Activated B cell treated with CpG ODN at 0.5 μM for 24 hours (primary cell): ENCODE results near the gene HPSE. TPM values are rescaled to one million over a fixed set of nuclear protein-coding genes. Genes with fewer than 3 reads are reported as not detected.

Experiments
- ATAC-seq: fragments of 200-7000 bp; cut with Tn5 transposase; one replicate; pipeline ENCODE4 v1.10.0; 2021; ENCODE audit warnings: low read depth, mild to moderate bottlenecking, moderate library complexity
- CTCF ChIA-PET: fragments of 350-600 bp; sonication (Branson Sonifier 250); formaldehyde crosslinking; loops from one replicate; lab custom pipeline; 2021; ENCODE audit warnings: antibody characterized with exemption; lab: Charles Lee
- POLR2A ChIA-PET: fragments of 350-600 bp; sonication (Branson Sonifier 250); formaldehyde crosslinking; loops from one replicate; lab custom pipeline; 2021; ENCODE audit warnings: antibody characterized with exemption; lab: Charles Lee
- DNase-seq: peaks from one replicate; pipeline ENCODE4 v3.0.0; 2022
- H3K27ac Mint-ChIP-seq: one replicate; pipeline ENCODE4 v1.8.0; 2020; ENCODE audit warnings: mixed read lengths
- H3K27me3 Mint-ChIP-seq: one replicate; pipeline ENCODE4 v1.8.0; 2021; ENCODE audit warnings: mixed read lengths
- H3K36me3 Mint-ChIP-seq: one replicate; pipeline ENCODE4 v1.8.0; 2021; ENCODE audit warnings: low read depth, mixed read lengths
- H3K4me1 Mint-ChIP-seq: one replicate; pipeline ENCODE4 v1.8.0; 2021; ENCODE audit warnings: mixed read lengths
- H3K4me3 Mint-ChIP-seq: one replicate; pipeline ENCODE4 v1.8.0; 2020; ENCODE audit warnings: mild to moderate bottlenecking, mixed read lengths
- H3K9me3 Mint-ChIP-seq: one replicate; pipeline ENCODE4 v1.8.0; 2020; ENCODE audit warnings: mixed read lengths
- intact Hi-C: fragments of 100-400 bp; cut with micrococcal nuclease; formaldehyde crosslinking; loops from one replicate; pipeline ENCODE4 v1.15.1; 2024
- total RNA-seq: library from RNA; stranded (reverse); gene quantifications from 2 replicates; pipeline ENCODE4 v1.2.3, GENCODE V29; 2022
- TF ChIP-seq, protein P1 (sequence below): fragments of 200-600 bp; IDR thresholded peaks from one replicate; pipeline ENCODE4 v1.8.0; 2022; ENCODE audit warnings: antibody characterized with exemption, mild to moderate bottlenecking

HPSE gene
- total RNA-seq, 1 donor from 2014 or later: 1.5 TPM

GRCh38 chr4:83248486-83248885 lies 86.2 kb downstream of the HPSE start:
- Mint-ChIP-seq H3K36me3 (no peaks in the 10 kb centered on the region), H3K27me3 (no peaks in the 10 kb centered on the region), H3K9me3 (no peaks in the 10 kb centered on the region), H3K4me1 (peaks cover 49% of the 10 kb centered on the region), H3K4me3 (no peak overlapping the region), H3K27ac (no peak overlapping the region)
- ATAC-seq (no peak), DNase-seq (no peak)
- TF ChIP-seq, protein P1, sequence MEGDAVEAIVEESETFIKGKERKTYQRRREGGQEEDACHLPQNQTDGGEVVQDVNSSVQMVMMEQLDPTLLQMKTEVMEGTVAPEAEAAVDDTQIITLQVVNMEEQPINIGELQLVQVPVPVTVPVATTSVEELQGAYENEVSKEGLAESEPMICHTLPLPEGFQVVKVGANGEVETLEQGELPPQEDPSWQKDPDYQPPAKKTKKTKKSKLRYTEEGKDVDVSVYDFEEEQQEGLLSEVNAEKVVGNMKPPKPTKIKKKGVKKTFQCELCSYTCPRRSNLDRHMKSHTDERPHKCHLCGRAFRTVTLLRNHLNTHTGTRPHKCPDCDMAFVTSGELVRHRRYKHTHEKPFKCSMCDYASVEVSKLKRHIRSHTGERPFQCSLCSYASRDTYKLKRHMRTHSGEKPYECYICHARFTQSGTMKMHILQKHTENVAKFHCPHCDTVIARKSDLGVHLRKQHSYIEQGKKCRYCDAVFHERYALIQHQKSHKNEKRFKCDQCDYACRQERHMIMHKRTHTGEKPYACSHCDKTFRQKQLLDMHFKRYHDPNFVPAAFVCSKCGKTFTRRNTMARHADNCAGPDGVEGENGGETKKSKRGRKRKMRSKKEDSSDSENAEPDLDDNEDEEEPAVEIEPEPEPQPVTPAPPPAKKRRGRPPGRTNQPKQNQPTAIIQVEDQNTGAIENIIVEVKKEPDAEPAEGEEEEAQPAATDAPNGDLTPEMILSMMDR: no peak
- ChIA-PET CTCF (no interaction called here), POLR2A (no interaction called here)
- intact Hi-C loops: no loop called here

DNA sequence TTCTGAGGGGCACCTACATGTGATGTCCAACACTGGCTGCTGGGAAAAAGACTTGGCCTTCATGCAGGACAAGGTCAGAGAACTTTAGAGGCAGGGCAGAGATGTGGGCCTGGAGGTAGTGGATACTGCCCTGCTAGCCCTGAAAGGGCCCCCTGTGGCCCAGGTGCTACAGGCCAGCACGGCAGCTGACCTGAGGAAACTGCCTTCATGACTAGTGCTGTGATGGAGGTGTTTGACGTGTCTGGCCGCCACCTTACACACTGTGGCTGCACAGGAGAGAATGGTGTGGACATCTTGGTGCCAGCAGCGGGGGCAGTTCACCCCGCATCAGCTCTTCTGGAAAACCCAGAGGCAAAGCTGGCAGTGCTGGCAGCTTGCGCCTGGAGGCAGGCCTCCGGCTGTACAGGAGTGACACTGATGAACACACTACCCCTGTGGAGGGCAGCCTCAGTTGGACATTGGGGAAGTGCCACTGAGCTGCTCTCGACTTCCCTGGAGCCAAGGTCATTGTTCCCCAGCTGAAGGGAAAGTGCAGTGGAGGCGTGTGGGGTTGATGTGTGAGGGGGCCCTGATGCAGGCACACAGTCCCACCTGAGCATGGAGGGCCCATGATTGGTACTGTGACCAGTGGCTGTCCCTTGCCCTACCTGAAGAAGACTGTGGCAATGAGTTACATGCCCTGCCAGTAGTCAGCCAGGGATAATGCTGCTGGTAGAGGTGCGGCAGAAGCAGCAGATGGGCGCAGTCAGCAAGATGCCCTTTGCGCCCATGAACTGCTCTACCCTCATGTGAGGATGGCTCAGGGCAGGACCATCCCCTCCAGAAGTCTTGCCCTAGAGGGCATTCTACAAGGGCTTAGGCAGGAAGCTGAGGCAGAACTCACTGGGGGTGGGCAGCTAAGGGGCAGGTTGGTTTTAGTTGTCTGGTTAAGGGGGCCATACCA lies 87.0 kb downstream of the HPSE start:
- Mint-ChIP-seq H3K4me3 (no peak overlapping the region), H3K4me1 (peaks cover 45% of the 10 kb centered on the region), H3K36me3 (no peaks in the 10 kb centered on the region), H3K9me3 (no peaks in the 10 kb centered on the region), H3K27me3 (no peaks in the 10 kb centered on the region), H3K27ac (no peak overlapping the region)
- DNase-seq: no peak
- CTCF ChIA-PET: no interaction called here
- no peak for ATAC-seq
- intact Hi-C loops: no loop called here
- POLR2A ChIA-PET: no interaction called here
- TF ChIP-seq, protein P1: no peak

Other genes starting within 250 kb of the HPSE start
- gene PLAC8, start 220.1 kb downstream of the HPSE start, total RNA-seq: 142 and 153 TPM in 2 replicates
- 15.2 and 18.8 TPM in 2 replicates for gene COQ2, start 50.0 kb downstream of the HPSE start, total RNA-seq
- 31.9 and 32.9 TPM in 2 replicates for gene HELQ, start 121.0 kb upstream of the HPSE start, total RNA-seq
- 56.0 and 56.5 TPM in 2 replicates for gene MRPS18C, start 121.2 kb upstream of the HPSE start, total RNA-seq
- gene ABRAXAS1, start 150.3 kb upstream of the HPSE start, total RNA-seq: 23.5 and 24.2 TPM in 2 replicates
- gene GPAT3, start 201.3 kb upstream of the HPSE start, total RNA-seq: 0.76 and 0.91 TPM in 2 replicates